ENCODE data around the gene TPD52L3.

TPD52L3 gene

GRCh38 chr9:6354072-6354686 is 26.0 kb downstream of the TPD52L3 start:
- TF ChIP-seq RARB (CRISPR knock-in tag; IDR thresholded peaks at IDR 0.05) (no peak), ZFP3 (CRISPR knock-in tag; IDR thresholded peaks at IDR 0.05) (no peak), TOX (CRISPR knock-in tag; IDR thresholded peaks at IDR 0.05; ENCODE audit: borderline replicate concordance) (no peak), CREB5 (CRISPR knock-in tag; IDR thresholded peaks at IDR 0.05; ENCODE audit: low read depth) (no peak), TSHZ2 (CRISPR knock-in tag; IDR thresholded peaks at IDR 0.05) (no peak), OSR1 (CRISPR knock-in tag; IDR thresholded peaks at IDR 0.05) (no peak), ZNF70 (CRISPR knock-in tag; IDR thresholded peaks at IDR 0.05) (no peak)
- peak; percentile 99 for ATAC-seq

- peak; percentile 50; the same call in 2 of the 3 replicates for ATAC-seq
- TF ChIP-seq ARNTL (CRISPR knock-in tag; IDR thresholded peaks at IDR 0.05; ENCODE audit: borderline replicate concordance, low read depth) (no peak), TSHZ2 (CRISPR knock-in tag; IDR thresholded peaks at IDR 0.05) (no peak)
Measured at GRCh38 chr9:6355728-6356127, 27.6 kb downstream of the TPD52L3 start.

- TF ChIP-seq ZNF8 (CRISPR knock-in tag; IDR thresholded peaks at IDR 0.05) (no peak), CSDC2 (CRISPR knock-in tag; IDR thresholded peaks at IDR 0.05) (no peak), ZNF70 (CRISPR knock-in tag; IDR thresholded peaks at IDR 0.05) (no peak), CREB5 (CRISPR knock-in tag; IDR thresholded peaks at IDR 0.05; ENCODE audit: low read depth) (no peak), ZFP30 (CRISPR knock-in tag; IDR thresholded peaks at IDR 0.05) (no peak), ZNF565 (CRISPR knock-in tag; conservative IDR thresholded peaks at IDR 0.05; ENCODE audit: low read depth) (no peak), ESRRG (CRISPR knock-in tag; IDR thresholded peaks at IDR 0.05) (no peak), POU6F1 (CRISPR knock-in tag; IDR thresholded peaks at IDR 0.05; ENCODE audit: borderline replicate concordance, low read depth) (no peak), CSRNP3 (CRISPR knock-in tag; IDR thresholded peaks at IDR 0.05) (no peak), BACH2 (CRISPR knock-in tag; IDR thresholded peaks at IDR 0.05; ENCODE audit: borderline replicate concordance) (no peak), OSR1 (CRISPR knock-in tag; IDR thresholded peaks at IDR 0.05) (no peak), ZC3H10 (CRISPR knock-in tag; IDR thresholded peaks at IDR 0.05) (no peak), ISL1 (CRISPR knock-in tag; IDR thresholded peaks at IDR 0.05) (no peak), TOX (CRISPR knock-in tag; IDR thresholded peaks at IDR 0.05; ENCODE audit: borderline replicate concordance) (no peak), RARB (CRISPR knock-in tag; IDR thresholded peaks at IDR 0.05) (no peak), SNAI2 (CRISPR knock-in tag; IDR thresholded peaks at IDR 0.05) (no peak), PPARA (CRISPR knock-in tag; IDR thresholded peaks at IDR 0.05; ENCODE audit: borderline replicate concordance) (no peak), ZFP3 (CRISPR knock-in tag; IDR thresholded peaks at IDR 0.05) (no peak), ARNTL (CRISPR knock-in tag; IDR thresholded peaks at IDR 0.05; ENCODE audit: borderline replicate concordance, low read depth) (no peak)
- no peak for ATAC-seq
Measured at GRCh38 chr9:6356441-6356840, 28.3 kb downstream of the TPD52L3 start.

All from SK-N-SH treated with all-trans-retinoic acid at 6 μM for 48 hours (cell line).